IMR-90 (cell line): Measurements from ENCODE around the gene RSAD1. TPM values are rescaled to one million over a fixed set of nuclear protein-coding genes. Genes with fewer than 3 reads are reported as not detected.

Source experiments
- ATAC-seq: fragments of 200-7000 bp; cut with Tn5 transposase; 2 replicates; pipeline ENCODE4 v1.9.1; 2020; ENCODE audit warnings: low read depth, mild to moderate bottlenecking, moderate library complexity
- BruUV-seq: library from RNA; stranded (reverse); fragments of 400-500 nt; replicated peaks from 2 replicates; lab custom pipeline; 2021; lab: Mats Ljungman, UMichigan
- CTCF ChIA-PET: fragments of 300-600 bp; formaldehyde crosslinking; extraction: SDS; loops from one replicate; lab custom pipeline; 2021; ENCODE audit warnings: antibody characterized with exemption; lab: Yijun Ruan, JAX
- POLR2A ChIA-PET: fragments of 300-600 bp; sonication (Branson Sonifier 250); formaldehyde crosslinking; loops from one replicate; lab custom pipeline; 2022; ENCODE audit warnings: antibody characterized with exemption; ENCODE audit not compliant: unreplicated experiment; lab: Charles Lee
- DNase-seq: peaks from one replicate; pipeline ENCODE4 v3.0.0; 2013
- H2AFZ ChIP-seq: replicated peaks from 2 replicates; pipeline ENCODE3; 2013; ENCODE audit warnings: low read length, mild to moderate bottlenecking; ENCODE audit not compliant: poor library complexity
- H2AK5ac ChIP-seq: 2 replicates; pipeline ENCODE4 v1.6.1; 2013; ENCODE audit warnings: low read depth, low read length, inconsistent platforms
- H2AK9ac ChIP-seq: replicated peaks from 2 replicates; pipeline ENCODE3; 2013; ENCODE audit warnings: mild to moderate bottlenecking, low read depth, low read length, moderate library complexity; ENCODE audit not compliant: poor library complexity
- H2BK120ac ChIP-seq: 2 replicates; pipeline ENCODE4 v1.6.1; 2013; ENCODE audit warnings: low read depth, low read length, inconsistent platforms
- H2BK15ac ChIP-seq: 3 replicates; pipeline ENCODE4 v1.6.1; 2013; ENCODE audit warnings: low read depth, low read length, inconsistent platforms
- H2BK20ac ChIP-seq: 2 replicates; pipeline ENCODE4 v1.6.1; 2013; ENCODE audit warnings: low read depth, mild to moderate bottlenecking, inconsistent platforms, low read length, moderate library complexity
- H2BK5ac ChIP-seq: 2 replicates; pipeline ENCODE4 v1.6.1; 2013; ENCODE audit warnings: mild to moderate bottlenecking, low read depth, low read length, inconsistent platforms; ENCODE audit not compliant: poor library complexity, severe bottlenecking
- H3K14ac ChIP-seq: replicated peaks from 2 replicates; pipeline ENCODE4 v1.6.1; 2013; ENCODE audit warnings: low read depth, low read length, inconsistent platforms
- H3K18ac ChIP-seq: 2 replicates; pipeline ENCODE4 v1.6.1; 2013; ENCODE audit warnings: low read depth, low read length, control low read depth
- H3K23ac ChIP-seq: 2 replicates; pipeline ENCODE4 v1.6.1; 2013; ENCODE audit warnings: low read depth, low read length, inconsistent platforms
- H3K27ac ChIP-seq: 2 replicates; pipeline ENCODE4 v1.5.1; 2013; ENCODE audit warnings: mild to moderate bottlenecking, control low read depth, low read length; ENCODE audit not compliant: insufficient read depth
- H3K27me3 ChIP-seq: 2 replicates; pipeline ENCODE4 v1.6.1; 2013; ENCODE audit warnings: low read length; ENCODE audit not compliant: control insufficient read depth, insufficient read depth
- H3K36me3 ChIP-seq: 2 replicates; pipeline ENCODE4 v1.6.1; 2013; ENCODE audit warnings: low read length, mixed read lengths; ENCODE audit not compliant: control insufficient read depth, insufficient read depth
- H3K4ac ChIP-seq: 2 replicates; pipeline ENCODE4 v1.6.1; 2013; ENCODE audit warnings: low read depth, low read length, inconsistent platforms
- H3K4me1 ChIP-seq: 2 replicates; pipeline ENCODE4 v1.6.1; 2013; ENCODE audit warnings: low read length, mixed read lengths; ENCODE audit not compliant: control insufficient read depth, insufficient read depth
- H3K4me2 ChIP-seq: 2 replicates; pipeline ENCODE4 v1.6.1; 2013; ENCODE audit warnings: low read depth, mild to moderate bottlenecking, control low read depth, low read length, moderate library complexity
- H3K4me3 ChIP-seq: 2 replicates; pipeline ENCODE4 v1.5.1; 2013; ENCODE audit warnings: low read depth, mild to moderate bottlenecking, control low read depth, low read length, moderate library complexity; ENCODE audit not compliant: insufficient read depth
- H3K56ac ChIP-seq: 2 replicates; pipeline ENCODE4 v1.6.1; 2013; ENCODE audit warnings: low read length, inconsistent platforms; ENCODE audit not compliant: insufficient read depth; ENCODE audit errors: extremely low read depth
- H3K79me1 ChIP-seq, 2 experiments: 2 replicates each; pipeline ENCODE4 v1.6.1; 2013; ENCODE audit warnings: low read length in 2 of 2, inconsistent platforms in 1 of 2, low read depth in 1 of 2
- H3K9ac ChIP-seq: 2 replicates; pipeline ENCODE4 v1.6.1; 2013; ENCODE audit warnings: low read depth, low read length, control low read depth
- H3K9me1 ChIP-seq: 2 replicates; pipeline ENCODE4 v1.6.1; 2013; ENCODE audit warnings: low read length, inconsistent platforms; ENCODE audit not compliant: insufficient read depth
- H3K9me3 ChIP-seq: 2 replicates; pipeline ENCODE4 v1.6.1; 2013; ENCODE audit warnings: low read length; ENCODE audit not compliant: control insufficient read depth, insufficient read depth
- H4K20me1 ChIP-seq: 2 replicates; pipeline ENCODE4 v1.6.1; 2013; ENCODE audit warnings: low read length, inconsistent platforms; ENCODE audit not compliant: insufficient read depth
- H4K5ac ChIP-seq: 2 replicates; pipeline ENCODE4 v1.6.1; 2013; ENCODE audit warnings: mild to moderate bottlenecking, low read depth, low read length, control low read depth
- H4K8ac ChIP-seq, 2 experiments: 2 replicates each; pipeline ENCODE4 v1.6.1; 2013; ENCODE audit warnings: low read depth in 2 of 2, low read length in 2 of 2, control low read depth in 1 of 2, inconsistent platforms in 1 of 2
- H4K91ac ChIP-seq: 2 replicates; pipeline ENCODE4 v1.6.1; 2013; ENCODE audit warnings: low read depth, low read length, inconsistent platforms; ENCODE audit not compliant: insufficient read depth
- BHLHE40 ChIP-seq: fragments of 150-350 bp; IDR thresholded peaks from 2 replicates; pipeline ENCODE4 v1.6.1; 2016; ENCODE audit warnings: mild to moderate bottlenecking, low read depth, low read length
- FOS ChIP-seq: fragments of 150-350 bp; IDR thresholded peaks from 2 replicates; pipeline ENCODE4 v1.6.1; 2016; ENCODE audit warnings: low read depth, low read length
- MAFK ChIP-seq: IDR thresholded peaks from 2 replicates; pipeline ENCODE4 v1.6.1; 2012; ENCODE audit warnings: low read depth, low read length, improper control_type of control experiment
- MXI1 ChIP-seq: IDR thresholded peaks from 2 replicates; pipeline ENCODE4 v1.6.1; 2012; ENCODE audit warnings: low read depth, mild to moderate bottlenecking, low read length, moderate library complexity, borderline replicate concordance
- POLR2A ChIP-seq: IDR thresholded peaks from 2 replicates; pipeline ENCODE4 v1.6.1; 2012; ENCODE audit warnings: mild to moderate bottlenecking, low read depth, low read length
- RAD21 ChIP-seq: IDR thresholded peaks from 2 replicates; pipeline ENCODE4 v1.6.1; 2012; ENCODE audit warnings: low read length, improper control_type of control experiment
- RFX5 ChIP-seq: IDR thresholded peaks from 2 replicates; pipeline ENCODE4 v1.8.0; 2012; ENCODE audit warnings: low read depth, mild to moderate bottlenecking, low read length, moderate library complexity
- SMC3 ChIP-seq: fragments of 150-350 bp; IDR thresholded peaks from 2 replicates; pipeline ENCODE4 v1.6.1; 2016; ENCODE audit warnings: low read depth, mild to moderate bottlenecking, antibody characterized with exemption, low read length, moderate library complexity
- WGBS, 2 experiments: methylation state at CpG; one replicate each; pipeline versions ENCODE4 v1.1.5 to v1.1.7; 2013; ENCODE audit warnings: missing lambda C conversion rate in 2 of 2; ENCODE audit not compliant: insufficient read length in 1 of 2; ENCODE audit errors: extremely low coverage in 2 of 2; 5-methylcytosine and 5-hydroxymethylcytosine counted together
- dilution Hi-C: fragments of 300-500 bp; cut with HindIII; formaldehyde crosslinking; loops from one replicate; pipeline ENCODE4 v1.14.3; 2018; ENCODE audit warnings: low sequenced_read_pairs; ENCODE audit not compliant: unreplicated experiment
- in situ Hi-C: fragments of 300-500 bp; cut with MboI; formaldehyde crosslinking; loops from 3 replicates; pipeline ENCODE4 v1.14.3; 2019; ENCODE audit warnings: low sequenced_read_pairs, inconsistent platforms, mixed read lengths
- intact Hi-C: fragments of 100-400 bp; cut with micrococcal nuclease; formaldehyde crosslinking; loops from 2 replicates; pipeline ENCODE4 v1.10.0; 2022
- polyA plus RNA-seq, 3 experiments: library from polyadenylated mRNA; depleted of rRNA; stranded (reverse); fragments of >200 nt; gene quantifications; 2 replicates each; pipeline ENCODE4 v1.2.3, GENCODE V29; 2012; ENCODE audit warnings: low replicate concordance in 1 of 3
- total RNA-seq: library from RNA; depleted of rRNA; stranded (reverse); fragments of >200 nt; gene quantifications from 2 replicates; pipeline ENCODE4 v1.2.3, GENCODE V29; 2012
- TF ChIP-seq, protein P1 (sequence below): conservative IDR thresholded peaks from 2 replicates; pipeline ENCODE4 v1.5.1; 2012; ENCODE audit warnings: mild to moderate bottlenecking, low read depth, low read length, improper control_type of control experiment
- TF ChIP-seq, protein P2 (sequence below): fragments of 150-350 bp; IDR thresholded peaks from 2 replicates; pipeline ENCODE4 v1.6.1; 2017; ENCODE audit warnings: mild to moderate bottlenecking, antibody characterized with exemption, low read length, low read depth

Gene RSAD1
- total and polyA plus RNA-seq, 2 of the 4 experiments (the other 2 are of a cell fraction) = 10.8 to 19.2 TPM

DNA sequence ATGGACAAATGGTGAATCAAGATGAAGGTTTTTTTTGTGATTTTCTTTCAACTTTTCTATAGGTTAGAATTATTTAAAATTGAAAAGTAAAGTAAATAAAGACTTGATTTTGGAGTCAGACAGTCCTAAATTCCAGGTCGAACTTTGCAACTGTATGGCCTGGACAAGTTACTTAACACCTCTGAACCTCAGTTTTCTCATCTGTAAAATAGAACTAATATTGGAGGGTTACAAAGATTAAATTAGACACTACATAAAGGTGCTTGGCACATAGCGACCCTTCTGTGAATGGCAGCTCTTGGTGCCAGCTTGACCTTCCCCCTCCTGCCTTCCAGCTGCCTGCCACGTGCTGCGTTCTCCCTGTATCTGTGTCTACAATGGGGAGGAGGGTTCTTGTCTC is 3.0 kb downstream of the RSAD1 start:
- Histone ChIP-seq H2AK5ac (no peak overlapping the region), H3K23ac (no peak overlapping the region), H3K56ac (no peak overlapping the region), H2BK20ac (no peak overlapping the region), H4K5ac (no peak overlapping the region), H3K27ac (no peak overlapping the region), H3K18ac (no peak overlapping the region), H3K4me2 (no peak overlapping the region), H4K20me1 (peaks cover 8% of the 10 kb centered on the region; the same call in 1 of the 2 replicates), H4K8ac (no peak overlapping the region), H2AK9ac (no peak overlapping the region), H2BK15ac (no peak overlapping the region), H3K4me1 (peaks cover 4% of the 10 kb centered on the region), H2BK120ac (no peak overlapping the region), H3K9me1 (peaks cover 7% of the 10 kb centered on the region; the same call in 1 of the 2 replicates), H3K9ac (no peak overlapping the region), H2BK5ac (no peak overlapping the region), H3K79me1 (peaks cover 11 to 32% of the 10 kb centered on the region in 2 experiments; a peak in 3 of 4 replicates), H3K14ac (no peak overlapping the region), H3K4ac (no peak overlapping the region), H3K36me3 (peaks cover 18% of the 10 kb centered on the region), H2AFZ (no peak overlapping the region), H4K91ac (no peak overlapping the region), H3K9me3 (no peaks in the 10 kb centered on the region), H3K4me3 (no peak overlapping the region), H3K27me3 (no peaks in the 10 kb centered on the region)
- BruUV-seq = no TSS peak
- TF ChIP-seq FOS = no peak
- TF ChIP-seq RFX5 = no peak
- TF ChIP-seq MAFK = no peak
- no peak for TF ChIP-seq POLR2A
- TF ChIP-seq BHLHE40 = no peak
- no peak for TF ChIP-seq SMC3
- TF ChIP-seq MXI1 = no peak
- TF ChIP-seq RAD21 = no peak
- TF ChIP-seq, protein P1, sequence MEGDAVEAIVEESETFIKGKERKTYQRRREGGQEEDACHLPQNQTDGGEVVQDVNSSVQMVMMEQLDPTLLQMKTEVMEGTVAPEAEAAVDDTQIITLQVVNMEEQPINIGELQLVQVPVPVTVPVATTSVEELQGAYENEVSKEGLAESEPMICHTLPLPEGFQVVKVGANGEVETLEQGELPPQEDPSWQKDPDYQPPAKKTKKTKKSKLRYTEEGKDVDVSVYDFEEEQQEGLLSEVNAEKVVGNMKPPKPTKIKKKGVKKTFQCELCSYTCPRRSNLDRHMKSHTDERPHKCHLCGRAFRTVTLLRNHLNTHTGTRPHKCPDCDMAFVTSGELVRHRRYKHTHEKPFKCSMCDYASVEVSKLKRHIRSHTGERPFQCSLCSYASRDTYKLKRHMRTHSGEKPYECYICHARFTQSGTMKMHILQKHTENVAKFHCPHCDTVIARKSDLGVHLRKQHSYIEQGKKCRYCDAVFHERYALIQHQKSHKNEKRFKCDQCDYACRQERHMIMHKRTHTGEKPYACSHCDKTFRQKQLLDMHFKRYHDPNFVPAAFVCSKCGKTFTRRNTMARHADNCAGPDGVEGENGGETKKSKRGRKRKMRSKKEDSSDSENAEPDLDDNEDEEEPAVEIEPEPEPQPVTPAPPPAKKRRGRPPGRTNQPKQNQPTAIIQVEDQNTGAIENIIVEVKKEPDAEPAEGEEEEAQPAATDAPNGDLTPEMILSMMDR = no peak
- TF ChIP-seq, protein P2, sequence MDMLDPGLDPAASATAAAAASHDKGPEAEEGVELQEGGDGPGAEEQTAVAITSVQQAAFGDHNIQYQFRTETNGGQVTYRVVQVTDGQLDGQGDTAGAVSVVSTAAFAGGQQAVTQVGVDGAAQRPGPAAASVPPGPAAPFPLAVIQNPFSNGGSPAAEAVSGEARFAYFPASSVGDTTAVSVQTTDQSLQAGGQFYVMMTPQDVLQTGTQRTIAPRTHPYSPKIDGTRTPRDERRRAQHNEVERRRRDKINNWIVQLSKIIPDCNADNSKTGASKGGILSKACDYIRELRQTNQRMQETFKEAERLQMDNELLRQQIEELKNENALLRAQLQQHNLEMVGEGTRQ = no peak
- in situ Hi-C loops (loop anchor here (10.0 kb wide), 1 partner anchor 213 kb away; no protein-coding TSS in a partner anchor), dilution Hi-C loops (no loop called here), intact Hi-C loops (loop anchor here (1.0 to 5.0 kb wide), 5 partner anchors 61 to 361 kb away; partner anchors contain the start of gene SPATA20)
- ATAC-seq = no peak
- DNase-seq = no peak
- WGBS, 2 experiments = no CpG with 5 or more reads among the region's 4 CpGs
- CTCF ChIA-PET = interaction anchor here (0.6 kb wide), 1 partner anchor 18 kb away, joined by 4 read pairs; no protein-coding TSS in a partner anchor
- POLR2A ChIA-PET = no interaction called here
